ENCODE measurements around the gene MARS1. TPM values are rescaled to one million over a fixed set of nuclear protein-coding genes. Genes with fewer than 3 reads are reported as not detected.

Gene MARS1
- total and polyA plus RNA-seq, 2 donors from 2014 or later: 62.8 to 158 TPM

DNA sequence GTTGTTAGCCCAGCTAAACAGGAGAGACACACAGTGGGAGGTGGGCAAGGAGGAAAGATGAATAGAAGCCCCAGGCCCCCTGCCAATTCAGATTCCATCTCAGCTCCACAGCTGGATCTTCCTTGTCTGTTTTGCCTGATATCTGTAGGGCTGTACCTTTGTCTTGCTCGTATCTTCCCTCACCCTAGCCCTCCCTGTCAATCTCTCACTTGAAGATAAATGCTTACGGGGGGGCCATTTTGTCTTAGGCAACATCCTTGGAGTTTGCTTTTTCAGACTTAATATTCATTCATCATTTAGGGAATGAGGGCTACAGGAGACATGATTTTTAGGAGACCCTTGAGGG is 64.4 kb downstream of the MARS1 start:
- no peak for FAIRE-seq
- H3K36me3 ChIP-seq (ENCODE audit: control insufficient read depth in 2 of 3, insufficient read depth in 3 of 3, low read length in 3 of 3): no peaks in the 10 kb centered on the region

GRCh38 chr12:57552835-57553313 is 65.0 kb downstream of the MARS1 start:
- H3K36me3 ChIP-seq (ENCODE audit: control insufficient read depth in 2 of 3, insufficient read depth in 3 of 3, low read length in 3 of 3): no peaks in the 10 kb centered on the region
- intact Hi-C loops (cut with DNase I): no loop called here
- no peak overlapping the region for H3K9ac ChIP-seq (ENCODE audit: low read length in 3 of 3)
- peaks cover 0 to 5% (median 0%) of the 10 kb centered on the region in 3 donors for H3K4me1 ChIP-seq (ENCODE audit: control insufficient read depth in 2 of 3, insufficient read depth in 2 of 3, low read depth in 1 of 3, low read length in 3 of 3)
- peaks cover 16% of the 10 kb centered on the region for H3K27me3 ChIP-seq (ENCODE audit: control insufficient read depth, insufficient read depth, low read length)
- H3K27ac ChIP-seq (ENCODE audit: low read depth in 2 of 2, low read length in 2 of 2): no peak overlapping the region
- H3K9me3 ChIP-seq (ENCODE audit: control insufficient read depth in 2 of 3, insufficient read depth in 1 of 3, low read length in 3 of 3): no peaks in the 10 kb centered on the region
- TF ChIP-seq, protein P1, sequence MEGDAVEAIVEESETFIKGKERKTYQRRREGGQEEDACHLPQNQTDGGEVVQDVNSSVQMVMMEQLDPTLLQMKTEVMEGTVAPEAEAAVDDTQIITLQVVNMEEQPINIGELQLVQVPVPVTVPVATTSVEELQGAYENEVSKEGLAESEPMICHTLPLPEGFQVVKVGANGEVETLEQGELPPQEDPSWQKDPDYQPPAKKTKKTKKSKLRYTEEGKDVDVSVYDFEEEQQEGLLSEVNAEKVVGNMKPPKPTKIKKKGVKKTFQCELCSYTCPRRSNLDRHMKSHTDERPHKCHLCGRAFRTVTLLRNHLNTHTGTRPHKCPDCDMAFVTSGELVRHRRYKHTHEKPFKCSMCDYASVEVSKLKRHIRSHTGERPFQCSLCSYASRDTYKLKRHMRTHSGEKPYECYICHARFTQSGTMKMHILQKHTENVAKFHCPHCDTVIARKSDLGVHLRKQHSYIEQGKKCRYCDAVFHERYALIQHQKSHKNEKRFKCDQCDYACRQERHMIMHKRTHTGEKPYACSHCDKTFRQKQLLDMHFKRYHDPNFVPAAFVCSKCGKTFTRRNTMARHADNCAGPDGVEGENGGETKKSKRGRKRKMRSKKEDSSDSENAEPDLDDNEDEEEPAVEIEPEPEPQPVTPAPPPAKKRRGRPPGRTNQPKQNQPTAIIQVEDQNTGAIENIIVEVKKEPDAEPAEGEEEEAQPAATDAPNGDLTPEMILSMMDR (IDR thresholded peaks at IDR 0.05; ENCODE audit: borderline replicate concordance, extremely low read depth, insufficient read depth): no peak
- FAIRE-seq (no peak), DNase-seq (peak in 3 of 5 donors; percentile 18 to 33 (median 26))
- no peak overlapping the region for H3K4me3 ChIP-seq (ENCODE audit: low read length in 3 of 3)

More for the DNA sequence above, 64.4 kb downstream of the MARS1 start:
- intact Hi-C loops (cut with DNase I): no loop called here
- Histone ChIP-seq H3K27ac (ENCODE audit: low read depth in 2 of 2, low read length in 2 of 2) (no peak overlapping the region), H3K4me3 (ENCODE audit: low read length in 3 of 3) (no peak overlapping the region), H3K9ac (ENCODE audit: low read length in 3 of 3) (no peak overlapping the region), H3K4me1 (ENCODE audit: control insufficient read depth in 2 of 3, insufficient read depth in 2 of 3, low read depth in 1 of 3, low read length in 3 of 3) (peaks cover 0 to 5% (median 0%) of the 10 kb centered on the region in 3 donors), H3K9me3 (ENCODE audit: control insufficient read depth in 2 of 3, insufficient read depth in 1 of 3, low read length in 3 of 3) (no peaks in the 10 kb centered on the region), H3K27me3 (ENCODE audit: control insufficient read depth, insufficient read depth, low read length) (peaks cover 17% of the 10 kb centered on the region)
- TF ChIP-seq, protein P1 (IDR thresholded peaks at IDR 0.05; ENCODE audit: borderline replicate concordance, extremely low read depth, insufficient read depth): no peak
- DNase-seq: no peak

GRCh38 chr12:57553343-57554202 is 65.7 kb downstream of the MARS1 start:
- DNase-seq (no peak), FAIRE-seq (no peak)
- H3K36me3 ChIP-seq (ENCODE audit: control insufficient read depth in 2 of 3, insufficient read depth in 3 of 3, low read length in 3 of 3): no peaks in the 10 kb centered on the region
- no peaks in the 10 kb centered on the region for H3K9me3 ChIP-seq (ENCODE audit: control insufficient read depth in 2 of 3, insufficient read depth in 1 of 3, low read length in 3 of 3)
- no peak overlapping the region for H3K4me3 ChIP-seq (ENCODE audit: low read length in 3 of 3)
- peaks cover 11% of the 10 kb centered on the region for H3K27me3 ChIP-seq (ENCODE audit: control insufficient read depth, insufficient read depth, low read length)
- intact Hi-C loops (cut with DNase I): no loop called here
- TF ChIP-seq, protein P1 (IDR thresholded peaks at IDR 0.05; ENCODE audit: borderline replicate concordance, extremely low read depth, insufficient read depth): no peak
- H3K27ac ChIP-seq (ENCODE audit: low read depth in 2 of 2, low read length in 2 of 2): no peak overlapping the region
- peaks cover 0 to 5% (median 0%) of the 10 kb centered on the region in 3 donors for H3K4me1 ChIP-seq (ENCODE audit: control insufficient read depth in 2 of 3, insufficient read depth in 2 of 3, low read depth in 1 of 3, low read length in 3 of 3)
- no peak overlapping the region for H3K9ac ChIP-seq (ENCODE audit: low read length in 3 of 3)

Data from kidney (tissue), 14 donors.